ENCODE measurements around the gene U2AF1L4. TPM values are rescaled to one million over a fixed set of nuclear protein-coding genes. Genes with fewer than 3 reads are reported as not detected.
A peak's percentile ranks its signal among the peaks of the same experiment; 100 is the strongest.

The U2AF1L4 gene
- total RNA-seq, 1 experiment from 2014 or later: 12.2 TPM

GRCh38 chr19:35742121-35742724, 3.0 kb downstream of the U2AF1L4 start, which contains the start of gene IGFLR1:
Gene IGFLR1, minus strand, starts transcription at chr19:35742452. Its CDS starts 1,272 bp downstream, at chr19:35741180.
- DNase-seq (ENCODE audit: low read depth): no peak

DNA sequence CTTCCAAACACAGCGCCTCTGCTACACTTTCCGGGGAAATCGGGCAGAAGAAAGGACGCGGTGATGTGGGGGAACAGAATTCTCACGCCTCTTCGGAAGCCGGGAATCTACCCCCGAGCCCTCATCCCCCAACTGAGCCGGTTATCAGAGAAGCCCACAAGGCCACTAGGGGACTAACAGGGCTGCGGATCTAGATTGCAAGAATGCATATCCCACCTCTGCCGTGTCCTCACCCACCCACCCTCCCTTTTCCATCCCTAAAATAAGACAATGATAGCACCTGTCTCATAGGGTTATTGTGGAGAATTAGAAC, 4.1 kb downstream of the U2AF1L4 start:
- no peak for DNase-seq (ENCODE audit: low read depth)

DNA sequence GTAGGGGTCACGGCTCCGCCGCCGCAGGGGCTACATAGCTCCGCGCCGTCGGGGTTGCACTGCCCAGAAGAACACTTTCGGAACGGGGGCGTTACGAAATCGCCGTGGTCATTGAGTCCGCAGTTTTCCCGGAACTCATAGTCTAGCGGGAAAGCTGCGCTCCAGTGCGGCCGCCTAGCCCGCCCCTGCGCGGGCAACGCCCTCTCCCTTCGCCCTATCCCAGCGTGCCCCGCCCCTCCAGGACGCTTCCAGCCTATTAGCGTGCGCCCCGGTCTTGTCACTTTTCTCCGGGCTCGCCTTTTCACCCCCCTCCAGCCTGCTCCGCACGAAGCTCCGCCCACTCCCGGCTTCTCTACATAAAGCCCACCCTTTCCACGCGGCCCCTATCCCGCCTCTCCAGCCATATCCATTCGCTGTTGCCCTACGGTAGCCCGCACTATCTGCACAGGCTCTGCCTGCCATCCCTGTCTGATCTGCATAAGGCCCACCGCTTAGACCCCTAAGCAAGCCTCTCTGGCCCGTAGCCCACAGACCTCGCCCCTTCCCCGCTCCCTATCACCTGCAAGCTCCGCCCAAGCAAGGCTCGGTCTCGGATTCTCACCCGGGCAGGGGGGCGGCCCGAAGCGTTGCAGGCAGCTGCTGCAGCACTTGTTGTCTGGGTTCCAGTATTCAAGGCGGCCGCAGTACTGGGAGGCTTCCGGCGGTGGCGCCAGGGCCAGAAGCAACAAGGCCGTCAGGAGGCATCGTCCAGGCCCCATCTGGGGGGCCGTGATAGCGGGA, 4.6 kb downstream of the U2AF1L4 start:
- DNase-seq (ENCODE audit: low read depth): peak; percentile 95

DNA sequence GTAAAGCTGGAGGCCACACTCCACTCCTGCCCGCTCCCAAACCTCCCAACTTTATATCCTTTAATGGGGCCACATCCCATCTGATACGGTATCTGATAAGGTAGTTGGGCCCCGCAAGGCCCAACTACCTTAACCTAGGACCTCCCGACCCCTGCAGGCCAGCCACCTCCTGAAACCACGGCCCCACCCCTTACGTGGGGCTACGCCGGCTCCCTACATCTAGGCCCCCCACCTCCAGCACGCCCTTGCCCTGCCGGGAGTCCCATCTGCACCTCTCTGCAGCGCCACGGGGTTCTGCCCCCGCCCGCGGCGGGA, 5.2 kb downstream of the U2AF1L4 start:
- DNase-seq (ENCODE audit: low read depth): no peak

- DNase-seq (ENCODE audit: low read depth): no peak
Measured at GRCh38 chr19:35739275-35740107, 5.7 kb downstream of the U2AF1L4 start.

DNA sequence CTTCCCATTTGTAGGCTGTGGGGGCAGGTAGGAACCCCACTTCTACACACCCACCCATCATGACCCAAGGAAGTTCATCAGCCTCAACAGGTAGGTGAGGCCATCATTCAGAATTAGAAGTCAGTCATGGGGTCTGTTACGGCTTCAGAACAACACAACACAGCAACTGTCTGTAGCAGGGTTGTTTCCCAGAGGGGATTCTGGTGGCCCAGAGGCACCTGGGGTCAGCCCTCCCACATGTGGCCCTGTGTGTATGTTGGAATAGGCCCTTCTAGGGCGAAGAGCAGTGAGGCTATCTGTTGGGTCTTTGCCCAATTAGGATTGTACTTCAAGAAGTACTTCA, 6.4 kb downstream of the U2AF1L4 start:
- DNase-seq (ENCODE audit: low read depth): no peak

GRCh38 chr19:35738021-35738886, 7.0 kb downstream of the U2AF1L4 start:
- no peak for DNase-seq (ENCODE audit: low read depth)

DNA sequence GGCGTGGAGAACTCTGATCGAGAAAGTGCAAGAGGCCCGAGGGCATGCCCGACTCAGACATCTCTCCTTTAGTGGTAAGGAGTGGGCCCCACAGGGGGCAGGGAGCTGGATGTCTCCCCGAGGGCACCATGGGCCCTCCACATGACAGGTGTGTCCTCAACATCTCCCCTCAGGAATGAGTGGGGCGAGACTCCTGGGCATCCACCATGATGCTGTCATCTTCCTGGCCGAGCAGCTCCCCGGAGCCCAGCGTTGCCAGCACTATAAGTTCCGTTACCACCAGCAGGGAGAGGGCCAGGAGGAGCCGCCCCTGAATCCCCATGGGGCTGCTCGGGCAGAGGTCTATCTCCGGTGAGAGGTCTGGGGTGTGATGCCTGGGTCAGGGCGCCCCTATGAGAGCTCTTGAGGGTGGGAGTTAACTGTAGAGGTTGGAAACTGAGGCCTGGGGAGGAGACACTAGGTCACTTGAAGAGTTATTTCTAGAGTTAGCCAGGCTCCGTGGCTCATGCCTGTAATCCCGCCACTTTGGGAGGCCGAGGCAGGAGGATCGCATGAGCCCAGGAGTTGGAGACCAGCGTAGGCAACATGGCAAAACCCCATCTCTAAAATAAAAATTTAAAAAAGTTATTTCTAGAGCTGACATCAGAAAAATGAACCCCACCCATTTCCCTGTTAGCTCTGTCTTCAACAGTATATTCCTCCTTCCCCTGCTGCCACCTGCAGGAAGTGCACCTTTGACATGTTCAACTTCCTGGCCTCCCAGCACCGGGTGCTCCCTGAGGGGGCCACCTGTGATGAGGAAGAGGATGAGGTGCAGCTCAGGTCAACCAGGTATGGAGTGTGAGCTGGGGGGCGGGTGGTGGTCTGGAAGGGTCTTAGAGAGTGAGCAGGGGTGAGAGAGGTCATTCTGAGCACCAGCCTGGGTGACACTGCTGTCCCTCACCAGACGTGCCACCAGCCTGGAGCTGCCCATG, 8.0 kb downstream of the U2AF1L4 start:
- DNase-seq (ENCODE audit: low read depth): no peak

DNA sequence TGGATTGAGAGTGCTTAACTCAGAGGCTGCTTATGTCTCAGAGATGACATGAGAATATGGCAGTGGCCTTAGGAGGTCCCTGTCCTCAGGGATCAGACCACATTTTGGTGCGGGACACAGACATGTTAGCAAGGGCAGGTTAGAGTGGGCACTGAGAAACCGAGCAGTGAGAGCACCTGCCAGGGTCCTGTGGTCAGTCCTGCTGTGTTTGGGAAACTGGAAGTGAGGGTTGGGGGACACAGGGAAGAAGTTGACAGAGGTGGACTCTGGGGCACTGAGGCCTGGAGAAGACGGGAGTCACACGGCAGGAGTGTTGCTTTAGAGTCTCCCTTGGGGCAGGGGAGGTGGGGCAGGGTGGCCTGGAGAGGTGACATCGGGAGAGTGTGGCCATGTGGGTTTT, 10.3 kb downstream of the U2AF1L4 start:
- DNase-seq (ENCODE audit: low read depth): no peak

DNA sequence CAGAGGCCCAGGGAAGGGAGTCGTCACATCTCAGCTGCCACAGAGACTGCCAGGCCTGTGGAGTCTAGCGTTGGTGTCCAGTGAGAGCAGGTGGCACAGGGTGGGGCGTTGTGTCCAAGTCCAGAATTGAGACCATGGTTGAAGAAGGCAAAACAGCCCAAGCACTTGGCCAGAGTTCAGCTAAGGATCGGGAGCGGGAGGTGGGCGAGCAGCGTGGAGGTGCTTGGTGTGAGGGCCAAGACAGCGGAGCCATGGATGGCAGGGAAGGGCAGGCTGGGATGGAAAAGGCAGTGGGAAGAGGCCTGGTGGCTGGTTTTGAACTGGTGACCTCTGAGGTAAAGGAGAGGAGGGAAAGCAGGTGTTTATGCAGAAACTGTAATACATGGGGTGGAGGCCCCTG, 10.9 kb downstream of the U2AF1L4 start:
- no peak for DNase-seq (ENCODE audit: low read depth)

DNA sequence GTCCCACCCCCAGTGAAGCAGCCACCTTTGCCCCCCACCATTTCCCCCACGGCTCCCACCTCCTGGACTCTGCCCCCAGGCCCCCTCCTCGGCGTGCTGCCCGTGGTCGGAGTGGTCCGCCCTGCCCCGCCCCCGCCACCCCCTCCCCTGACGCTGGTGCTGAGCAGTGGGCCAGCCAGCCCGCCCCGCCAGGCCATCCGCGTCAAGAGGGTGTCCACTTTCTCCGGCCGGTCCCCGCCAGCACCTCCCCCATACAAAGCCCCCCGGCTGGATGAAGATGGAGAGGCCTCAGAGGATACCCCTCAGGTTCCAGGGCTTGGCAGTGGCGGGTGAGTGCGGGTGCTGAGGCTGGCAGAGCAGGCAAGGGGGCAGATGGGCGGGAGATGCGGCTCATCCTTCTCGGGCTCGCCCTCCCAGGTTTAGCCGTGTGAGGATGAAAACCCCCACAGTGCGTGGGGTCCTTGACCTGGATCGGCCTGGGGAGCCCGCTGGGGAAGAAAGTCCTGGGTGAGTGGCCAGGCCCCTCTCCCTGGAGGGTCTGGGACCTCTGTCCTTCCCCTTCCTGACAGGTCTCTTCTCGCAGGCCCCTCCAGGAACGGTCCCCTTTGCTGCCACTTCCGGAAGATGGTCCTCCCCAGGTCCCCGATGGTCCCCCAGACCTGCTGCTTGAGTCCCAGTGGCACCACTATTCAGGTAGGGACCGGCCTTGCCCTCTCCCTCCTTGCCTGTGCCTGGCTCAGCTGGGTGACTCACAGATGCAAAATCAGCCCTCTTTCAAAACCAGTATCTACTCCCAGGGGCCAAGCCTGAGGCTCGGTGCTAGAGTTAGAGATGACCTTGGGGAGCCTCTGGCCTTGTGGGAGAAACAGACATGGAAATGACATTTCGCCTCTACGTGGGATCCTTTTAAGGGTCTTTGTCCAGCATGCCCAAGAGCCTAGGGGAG, 11.8 kb downstream of the U2AF1L4 start:
- no peak for DNase-seq (ENCODE audit: low read depth)

- DNase-seq (ENCODE audit: low read depth): no peak
Measured at GRCh38 chr19:35732540-35733179, 12.6 kb downstream of the U2AF1L4 start.

- no peak for DNase-seq (ENCODE audit: low read depth)
Measured at GRCh38 chr19:35731779-35732405, 13.3 kb downstream of the U2AF1L4 start.

DNA sequence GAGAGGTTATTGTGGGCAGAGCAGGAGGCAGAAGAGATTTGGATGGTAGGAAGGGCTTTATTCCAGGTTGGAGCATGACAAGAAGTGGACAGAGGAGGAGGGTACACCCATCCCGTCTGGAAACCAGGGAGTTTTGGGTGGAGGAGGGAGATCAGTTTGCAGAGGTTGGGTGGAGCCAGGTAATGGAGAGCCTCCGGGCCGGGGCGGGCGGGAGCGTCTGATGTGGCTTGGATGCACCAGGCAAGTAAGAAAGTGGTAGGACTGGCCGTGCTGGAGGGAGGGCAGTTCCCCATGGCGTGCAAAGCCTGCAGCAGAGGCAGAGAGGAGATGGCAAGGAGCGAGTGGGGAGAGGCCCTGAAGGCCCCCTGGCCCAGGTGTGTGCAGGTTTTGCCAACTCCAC, 13.9 kb downstream of the U2AF1L4 start:
- no peak for DNase-seq (ENCODE audit: low read depth)

- no peak for DNase-seq (ENCODE audit: low read depth)
Measured at GRCh38 chr19:35730326-35730725, 14.9 kb downstream of the U2AF1L4 start.

- DNase-seq (ENCODE audit: low read depth): no peak
Measured at GRCh38 chr19:35729763-35730162, 15.5 kb downstream of the U2AF1L4 start.

DNA sequence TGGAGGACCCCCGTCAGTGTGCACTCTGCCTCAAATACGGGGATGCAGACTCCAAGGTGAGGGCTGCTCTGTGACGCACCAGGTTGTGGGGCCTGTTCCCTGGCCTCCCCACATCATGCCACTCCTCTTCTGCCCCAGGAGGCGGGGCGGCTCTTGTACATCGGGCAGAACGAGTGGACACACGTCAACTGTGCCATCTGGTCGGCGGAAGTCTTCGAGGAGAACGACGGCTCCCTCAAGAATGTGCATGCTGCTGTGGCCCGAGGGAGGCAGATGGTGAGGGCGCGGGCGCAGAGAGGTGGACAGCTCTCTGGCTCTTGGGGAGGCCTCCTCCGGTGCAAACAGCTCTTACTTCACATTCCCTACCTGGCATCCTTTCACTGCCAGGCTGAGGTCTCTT, 16.2 kb downstream of the U2AF1L4 start:
- DNase-seq (ENCODE audit: low read depth): no peak

DNA sequence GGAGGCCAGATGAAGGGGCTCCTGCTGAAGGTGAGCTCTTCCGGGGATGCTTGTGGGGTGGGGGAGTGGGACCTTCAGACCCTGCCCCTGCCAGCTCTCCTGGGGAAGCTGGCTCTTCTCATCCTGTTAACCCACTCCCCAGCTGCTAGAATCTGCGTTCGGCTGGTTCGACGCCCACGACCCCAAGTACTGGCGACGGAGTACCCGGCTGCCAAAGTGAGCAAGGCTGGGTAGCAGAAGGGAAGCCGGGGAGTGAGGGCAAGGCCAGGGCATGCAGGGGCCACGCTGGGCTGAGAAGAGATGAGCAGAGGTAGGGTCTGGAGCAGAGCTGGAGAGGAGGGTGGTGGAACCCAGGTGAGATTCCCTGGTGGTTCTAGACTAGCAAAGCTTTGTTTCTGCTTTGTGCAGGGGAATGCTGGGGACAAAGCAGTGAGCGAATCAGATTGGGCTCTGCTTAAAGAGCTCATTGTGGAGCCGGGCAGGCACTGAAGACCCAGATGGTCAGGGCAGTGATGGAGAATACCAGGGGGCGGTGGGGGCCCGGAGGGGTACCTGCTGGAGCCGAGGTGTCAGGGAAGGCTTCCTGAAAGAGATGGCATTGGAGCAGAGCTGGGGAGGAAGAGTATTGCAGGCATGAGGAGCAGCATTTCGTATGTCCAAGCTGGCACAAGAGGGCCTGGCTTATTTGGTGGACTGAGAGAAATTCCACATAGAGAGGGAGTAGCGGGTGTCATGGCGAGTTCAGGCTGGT, 17.1 kb downstream of the U2AF1L4 start:
- DNase-seq (ENCODE audit: low read depth): no peak

Data from LHCN-M2 (cell line).